NCI-H2171 (cell line): Measurements from ENCODE around the gene LDLRAD4.

Experiments
- DNase-seq: peaks from one replicate; lab custom pipeline; 2025; lab: John Stamatoyannopoulos, UW

LDLRAD4 gene

DNA sequence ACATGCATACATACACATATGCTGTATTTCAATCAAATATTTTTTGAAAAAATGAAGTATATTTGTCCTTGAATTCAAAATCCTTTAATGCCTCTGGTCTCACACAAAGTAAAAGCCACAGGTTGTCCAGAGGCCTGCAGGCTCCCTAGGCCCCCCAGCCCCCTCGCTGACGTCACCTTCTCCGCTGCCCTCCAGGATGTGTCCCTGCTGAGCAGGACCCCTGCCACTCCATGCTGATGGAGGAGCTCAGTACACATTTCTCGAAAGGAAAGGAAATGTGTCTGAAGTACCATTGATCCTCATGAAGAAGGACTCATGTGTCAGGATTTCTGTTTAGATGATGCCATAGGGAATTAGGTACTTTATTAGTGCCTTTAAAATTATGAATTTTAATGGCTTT lies 212.1 kb downstream of the LDLRAD4 start:
- no peak for DNase-seq

GRCh38 chr18:13431886-13432285 lies 213.3 kb downstream of the LDLRAD4 start:
- peak; percentile 16 for DNase-seq

DNA sequence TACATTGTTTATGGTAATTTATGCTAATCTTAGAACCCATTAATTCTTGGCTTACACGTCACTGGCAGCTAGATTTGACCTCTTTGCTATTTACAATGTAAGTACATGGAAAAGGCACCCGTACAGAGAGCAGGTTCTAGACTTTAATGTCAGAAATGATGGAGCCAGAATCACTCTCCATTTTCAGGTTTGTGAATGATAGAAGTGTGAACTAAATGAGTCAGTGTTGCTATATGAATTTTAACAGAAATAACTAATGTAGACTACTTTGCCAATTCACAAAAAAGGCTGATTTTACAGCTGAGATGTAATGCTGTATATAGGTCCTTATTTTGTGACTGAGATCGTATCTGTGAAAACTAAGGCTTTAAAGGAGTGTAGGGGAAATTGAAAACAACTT lies 214.6 kb downstream of the LDLRAD4 start:
- no peak for DNase-seq

- DNase-seq, result no peak
These were observed 215.1 kb downstream of the LDLRAD4 start for GRCh38 chr18:13433685-13434084.

DNA sequence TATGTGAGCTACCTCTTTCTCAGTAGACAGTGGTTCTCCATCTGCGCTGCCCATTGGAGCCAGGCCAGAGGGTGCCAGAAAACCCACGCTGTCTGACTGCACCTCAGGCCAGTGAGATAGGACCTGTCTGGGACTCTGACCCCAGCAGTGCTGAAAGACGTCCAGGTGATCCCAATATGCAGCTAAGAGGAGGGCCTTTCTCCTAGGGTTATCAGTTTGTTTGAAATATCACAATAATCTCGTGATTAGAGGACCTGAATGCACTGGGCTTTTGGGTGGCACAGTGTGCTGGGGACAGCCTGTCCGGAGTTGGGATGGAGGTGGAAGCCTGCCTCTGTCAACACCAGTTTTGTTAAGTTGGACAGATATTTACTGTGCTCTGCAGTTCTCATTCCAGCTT lies 216.3 kb downstream of the LDLRAD4 start:
- no peak for DNase-seq

DNA sequence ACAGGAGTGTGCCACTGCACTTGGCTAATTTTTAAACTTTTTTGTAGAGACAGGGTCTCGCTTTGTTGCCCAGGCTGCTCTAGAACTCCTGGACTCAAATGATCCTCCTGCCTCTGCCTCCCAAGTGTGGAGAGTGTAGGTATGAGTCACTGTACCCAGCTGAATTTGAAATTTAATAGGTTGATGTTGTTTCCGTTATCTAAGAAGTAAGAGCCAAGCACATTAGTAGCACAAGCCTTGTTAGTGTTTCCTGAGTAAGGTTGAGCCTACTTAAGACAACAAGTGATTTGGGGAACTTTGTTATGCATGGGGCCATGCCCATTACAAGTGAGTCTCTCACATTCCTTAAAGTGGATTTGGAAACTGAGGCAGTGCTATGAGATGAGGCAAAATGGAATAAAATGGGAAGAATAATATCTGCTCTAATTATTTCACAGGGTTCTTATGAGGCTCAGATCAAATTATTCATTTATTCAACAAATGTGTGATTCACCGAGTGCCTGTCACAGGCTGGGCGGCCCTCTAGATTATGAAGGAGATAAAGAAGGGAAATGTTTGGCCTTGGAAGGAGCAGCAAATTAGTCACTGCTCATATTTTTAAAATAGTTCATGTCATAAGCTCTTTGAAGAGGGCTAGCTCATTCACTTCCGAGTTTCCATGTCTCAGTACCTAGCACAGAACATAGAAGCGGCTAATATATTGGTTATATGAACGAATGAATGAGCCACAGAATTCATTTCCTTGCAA lies 217.2 kb downstream of the LDLRAD4 start:
- no peak for DNase-seq

DNA sequence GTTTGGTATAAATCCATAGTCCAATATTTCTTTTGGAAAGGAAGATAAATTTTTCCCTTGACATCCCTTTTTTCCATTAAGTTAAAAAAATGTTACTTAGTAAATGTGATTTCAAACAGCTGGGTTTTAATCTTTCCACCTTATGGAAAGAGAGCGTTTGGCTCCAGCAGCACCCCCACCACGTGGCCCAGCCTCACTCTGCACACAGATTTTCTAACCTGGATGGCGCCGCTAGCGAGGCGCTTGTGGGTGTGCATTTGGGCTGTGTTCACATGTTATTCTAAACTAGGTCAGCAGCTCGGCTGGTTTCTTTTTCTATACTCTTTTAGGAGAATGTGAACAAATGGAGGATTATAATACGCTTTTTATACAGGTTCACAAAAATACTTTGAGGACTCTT lies 218.0 kb downstream of the LDLRAD4 start:
- DNase-seq, result no peak

DNA sequence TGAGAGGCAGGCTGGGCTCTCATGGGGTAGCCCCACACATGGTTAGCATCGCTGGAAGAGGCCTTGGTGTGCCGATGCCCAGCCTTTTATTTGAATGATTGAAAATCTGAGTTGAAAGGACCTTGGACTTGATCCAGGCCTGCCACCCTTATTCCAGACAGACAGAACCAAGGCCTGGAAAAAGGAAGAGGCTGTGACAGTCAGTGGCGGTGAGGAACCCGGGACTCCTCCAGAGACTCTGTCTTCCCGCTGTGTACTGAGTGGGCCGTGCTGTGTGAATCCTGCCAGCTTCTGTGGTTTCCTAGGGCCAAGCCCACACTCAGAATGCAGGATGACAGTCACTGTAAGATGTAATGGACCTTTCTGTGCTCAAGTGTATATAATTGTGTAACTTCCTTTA lies 218.5 kb downstream of the LDLRAD4 start:
- DNase-seq, result no peak

GRCh38 chr18:13437796-13438506 lies 219.4 kb downstream of the LDLRAD4 start:
- no peak for DNase-seq

GRCh38 chr18:13438507-13439056 lies 220.0 kb downstream of the LDLRAD4 start:
- no peak for DNase-seq

DNA sequence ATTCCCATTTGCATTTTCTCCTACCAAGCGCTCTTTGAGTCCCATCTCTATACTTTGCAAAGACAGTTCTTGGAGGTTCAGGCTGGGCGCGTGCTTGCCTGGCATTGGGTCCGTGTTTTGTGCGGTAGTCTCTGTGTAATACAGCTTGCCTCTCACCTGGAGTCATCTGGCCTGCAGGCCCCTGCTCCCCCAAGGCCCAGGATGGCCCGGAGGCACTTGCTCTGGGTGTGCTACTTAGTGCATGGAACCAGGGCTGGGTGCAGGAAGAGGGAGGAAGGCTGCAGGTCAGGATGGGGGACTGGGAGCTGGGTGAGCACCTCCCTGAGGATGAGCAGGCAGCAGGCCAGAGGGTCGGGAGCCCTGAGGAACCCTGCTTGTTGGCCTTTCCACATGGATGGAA lies 220.9 kb downstream of the LDLRAD4 start:
- DNase-seq, result no peak

- DNase-seq, result no peak
These were observed 222.0 kb downstream of the LDLRAD4 start for GRCh38 chr18:13440277-13441248.

DNA sequence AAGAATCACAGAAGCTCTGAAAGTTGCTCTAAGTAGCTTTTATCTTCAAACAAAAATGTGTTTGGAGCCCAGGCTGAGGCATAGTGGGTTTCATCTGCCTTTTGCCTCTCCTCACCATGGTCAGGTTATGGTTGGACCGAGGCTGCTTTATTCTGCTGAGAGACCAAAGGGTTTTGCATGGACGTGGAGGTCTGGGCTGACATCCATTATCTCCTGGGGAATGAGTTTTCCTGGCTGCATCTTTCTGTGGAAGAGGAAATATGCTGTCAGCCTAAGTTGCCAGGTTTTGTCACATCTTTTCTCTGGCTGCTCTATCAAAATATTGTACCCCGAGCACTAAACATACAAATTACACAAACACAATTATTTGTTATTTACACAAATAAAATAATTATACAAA lies 223.2 kb downstream of the LDLRAD4 start:
- no peak for DNase-seq

GRCh38 chr18:13442451-13442850 lies 223.9 kb downstream of the LDLRAD4 start:
- no peak for DNase-seq

DNA sequence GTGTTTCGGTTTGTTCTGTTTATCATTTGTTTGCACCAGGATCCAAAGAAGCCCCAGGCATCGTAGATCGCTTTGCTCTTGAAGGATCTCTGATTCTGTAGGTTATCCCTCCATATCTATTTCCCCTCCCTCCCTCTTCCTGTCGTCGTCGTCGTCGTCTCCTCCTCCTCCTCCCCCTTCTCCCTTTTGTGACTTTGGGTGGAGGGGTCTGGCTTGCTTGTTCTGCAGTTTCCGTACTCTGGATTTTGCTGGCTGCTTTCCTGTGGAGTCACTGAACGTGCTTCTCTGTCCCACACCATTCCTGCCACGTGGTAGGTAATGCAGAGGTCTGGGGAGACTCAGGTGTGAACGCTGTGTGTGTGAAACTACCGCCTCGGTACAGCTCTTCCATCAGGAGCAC lies 225.0 kb downstream of the LDLRAD4 start:
- no peak for DNase-seq

DNA sequence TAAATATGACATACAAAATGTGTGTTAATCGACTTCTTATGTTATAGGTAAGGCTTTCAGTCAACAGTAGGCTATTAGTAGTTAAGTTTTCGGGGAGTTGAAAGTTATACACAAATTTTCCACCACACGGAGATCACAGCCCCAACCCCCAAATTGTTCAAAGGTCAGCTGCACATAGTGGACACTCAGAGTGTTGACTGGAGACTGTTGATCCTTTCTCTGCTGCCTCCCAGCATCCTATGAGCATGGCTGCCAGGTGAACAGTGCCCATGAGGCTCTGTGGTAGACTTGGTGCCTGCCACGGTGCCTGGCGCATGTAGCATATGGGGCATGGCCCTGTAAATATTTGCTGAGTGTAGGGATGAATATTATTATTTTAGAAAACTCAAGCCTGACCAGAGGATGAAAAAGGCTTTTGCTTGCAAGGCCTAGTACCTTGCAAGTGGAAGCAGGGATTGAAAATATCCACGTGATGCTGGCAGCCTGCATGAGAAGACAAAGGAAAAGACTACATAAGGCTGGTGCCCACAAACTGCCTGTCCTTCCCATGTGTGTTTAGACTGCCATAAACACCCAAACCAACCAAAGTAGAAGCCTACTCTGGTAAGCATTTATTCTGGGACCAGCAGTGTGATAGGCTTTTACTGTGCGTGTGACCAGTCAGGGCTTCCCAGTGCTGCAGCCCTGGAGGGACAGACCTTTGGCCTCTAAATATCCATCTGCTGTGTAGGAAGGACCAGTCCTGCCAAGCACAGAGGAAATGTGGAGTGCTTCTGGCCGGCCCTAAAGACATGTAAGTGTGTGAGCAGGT lies 226.1 kb downstream of the LDLRAD4 start:
- DNase-seq, result no peak

GRCh38 chr18:13445241-13445897 lies 226.8 kb downstream of the LDLRAD4 start:
- no peak for DNase-seq

DNA sequence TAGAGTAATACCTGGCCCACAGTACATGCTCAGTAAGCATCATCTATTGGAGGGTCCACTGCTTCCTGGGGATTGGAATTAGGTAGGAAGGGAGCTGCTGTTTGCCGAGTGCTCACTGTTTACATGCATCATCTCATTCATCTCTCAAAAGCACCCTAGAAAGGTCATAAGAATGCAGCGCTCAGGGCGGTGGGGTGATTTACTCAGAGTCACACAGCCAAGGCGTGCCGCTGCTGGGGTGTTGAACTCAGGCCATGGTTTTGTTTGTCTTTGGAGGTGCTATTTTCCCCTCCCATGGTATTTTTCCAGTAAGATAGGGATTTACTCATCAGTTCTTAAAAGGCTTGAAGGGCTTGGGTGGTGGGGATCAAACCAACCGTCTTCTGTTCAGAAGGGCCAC lies 227.5 kb downstream of the LDLRAD4 start:
- no peak for DNase-seq

GRCh38 chr18:13446610-13447461 lies 228.3 kb downstream of the LDLRAD4 start:
- peak; percentile 49 for DNase-seq
